Astrocyte (in vitro differentiated cells and primary cell): ENCODE results near the gene ABCF2. TPM values are rescaled to one million over a fixed set of nuclear protein-coding genes. Genes with fewer than 3 reads are reported as not detected.

Experiments used
- DNase-seq: peaks from one replicate; pipeline ENCODE4 v3.0.0-alpha.2; 2010; ENCODE audit warnings: low read depth
- FAIRE-seq: peaks from 2 replicates; lab custom pipeline; 2011; peaks lifted over from hg19 to GRCh38; lab: Jason Lieb, UNC
- H2AFZ ChIP-seq: 2 replicates; pipeline ENCODE4 v1.6.0; 2012; ENCODE audit warnings: low read depth, low read length, inconsistent platforms
- H3K27ac ChIP-seq: 2 replicates; pipeline ENCODE4 v1.5.1; 2011; ENCODE audit warnings: low read depth, low read length, inconsistent platforms
- H3K27me3 ChIP-seq: 2 replicates; pipeline ENCODE4 v1.6.0; 2011; ENCODE audit warnings: low read length, inconsistent platforms; ENCODE audit not compliant: insufficient read depth
- H3K36me3 ChIP-seq: 2 replicates; pipeline ENCODE4 v1.5.1; 2011; ENCODE audit warnings: low read length, inconsistent platforms; ENCODE audit not compliant: insufficient read depth
- H3K4me1 ChIP-seq: 2 replicates; pipeline ENCODE4 v1.5.1; 2011; ENCODE audit warnings: low read length, inconsistent platforms; ENCODE audit not compliant: insufficient read depth
- H3K4me2 ChIP-seq: 2 replicates; pipeline ENCODE4 v1.6.0; 2012; ENCODE audit warnings: low read length, inconsistent platforms
- H3K4me3 ChIP-seq: 2 replicates; pipeline ENCODE4 v1.5.1; 2011; ENCODE audit warnings: low read depth, mild to moderate bottlenecking, low read length, inconsistent platforms; ENCODE audit not compliant: insufficient read depth
- H3K79me2 ChIP-seq: 2 replicates; pipeline ENCODE4 v1.6.0; 2012; ENCODE audit warnings: mild to moderate bottlenecking, low read length, inconsistent platforms; ENCODE audit not compliant: insufficient read depth
- H3K9ac ChIP-seq: 2 replicates; pipeline ENCODE4 v1.6.0; 2012; ENCODE audit warnings: mild to moderate bottlenecking, low read length, inconsistent platforms
- H3K9me3 ChIP-seq: 2 replicates; pipeline ENCODE4 v1.5.1; 2012; ENCODE audit warnings: low read depth, mild to moderate bottlenecking, low read length, inconsistent platforms; ENCODE audit not compliant: insufficient read depth
- H4K20me1 ChIP-seq: 2 replicates; pipeline ENCODE4 v1.6.0; 2012; ENCODE audit warnings: low read length, inconsistent platforms; ENCODE audit not compliant: insufficient read depth
- H3K27ac Mint-ChIP-seq: one replicate; pipeline ENCODE4 v1.8.0; 2021; ENCODE audit warnings: mild to moderate bottlenecking, mixed read lengths; ENCODE audit not compliant: unreplicated experiment
- H3K27me3 Mint-ChIP-seq: one replicate; pipeline ENCODE4 v1.8.0; 2021; ENCODE audit warnings: low read depth, mixed read lengths; ENCODE audit not compliant: unreplicated experiment
- H3K36me3 Mint-ChIP-seq: one replicate; pipeline ENCODE4 v1.8.0; 2021; ENCODE audit warnings: low read depth, mixed read lengths; ENCODE audit not compliant: unreplicated experiment
- H3K4me1 Mint-ChIP-seq: one replicate; pipeline ENCODE4 v1.8.0; 2021; ENCODE audit warnings: low read depth, mixed read lengths; ENCODE audit not compliant: unreplicated experiment
- H3K4me3 Mint-ChIP-seq: one replicate; pipeline ENCODE4 v1.8.0; 2021; ENCODE audit warnings: mild to moderate bottlenecking, moderate library complexity, mixed read lengths; ENCODE audit not compliant: unreplicated experiment
- H3K9me3 Mint-ChIP-seq: one replicate; pipeline ENCODE4 v1.8.0; 2021; ENCODE audit warnings: mild to moderate bottlenecking, mixed read lengths; ENCODE audit not compliant: unreplicated experiment
- CTCF ChIP-seq: IDR thresholded peaks from 2 replicates; pipeline ENCODE4 v1.5.1; 2011; ENCODE audit warnings: low read depth, mild to moderate bottlenecking, inconsistent platforms, low read length, moderate library complexity; ENCODE audit not compliant: insufficient read depth
- EZH2 ChIP-seq: IDR thresholded peaks from 2 replicates; pipeline ENCODE4 v1.6.1; 2012; ENCODE audit warnings: mild to moderate bottlenecking, low read length, inconsistent platforms; ENCODE audit not compliant: insufficient read depth
- total RNA-seq: library from RNA; stranded (reverse); gene quantifications from 2 replicates; pipeline ENCODE4 v1.2.1, GENCODE V29; 2021

Gene ABCF2
- total RNA-seq, 1 donor from 2014 or later: 53.2 TPM

GRCh38 chr7:151249034-151249731 is 22.2 kb upstream of the ABCF2 start:
- Histone ChIP-seq H3K9me3 (no peaks in the 10 kb centered on the region), H3K27me3 (no peaks in the 10 kb centered on the region), H3K27ac (peak overlapping the region; percentile 69), H2AFZ (peak overlapping the region; percentile 89), H3K4me3 (peak overlapping the region; percentile 80), H3K4me1 (peaks cover 59% of the 10 kb centered on the region), H4K20me1 (peaks cover 30% of the 10 kb centered on the region), H3K79me2 (peaks cover 23% of the 10 kb centered on the region), H3K9ac (peak overlapping the region; percentile 92), H3K36me3 (no peaks in the 10 kb centered on the region), H3K4me2 (peak overlapping the region; percentile 90)
- no peaks in the 10 kb centered on the region for H3K36me3 Mint-ChIP-seq
- DNase-seq (peak; percentile 47), FAIRE-seq (no peak)
- H3K4me3 Mint-ChIP-seq: peak overlapping the region; percentile 79
- H3K9me3 Mint-ChIP-seq: no peaks in the 10 kb centered on the region
- H3K27ac Mint-ChIP-seq: peak overlapping the region; percentile 96
- H3K27me3 Mint-ChIP-seq: no peaks in the 10 kb centered on the region
- peaks cover 25% of the 10 kb centered on the region for H3K4me1 Mint-ChIP-seq
- TF ChIP-seq EZH2 (no peak), CTCF (no peak)

- Histone ChIP-seq H3K4me2 (peak within 1 kb of the TSS; percentile 90), H3K79me2 (peaks cover 23% of the 10 kb centered on the region), H3K27me3 (no peaks in the 10 kb centered on the region), H3K27ac (peak within 1 kb of the TSS; percentile 69), H3K4me1 (peaks cover 59% of the 10 kb centered on the region), H3K9ac (peak within 1 kb of the TSS; percentile 92), H3K9me3 (no peaks in the 10 kb centered on the region), H4K20me1 (peaks cover 37% of the 10 kb centered on the region), H3K4me3 (peak within 1 kb of the TSS; percentile 80), H2AFZ (peak within 1 kb of the TSS; percentile 89), H3K36me3 (no peaks in the 10 kb centered on the region)
- Mint-ChIP-seq H3K4me3 (peak within 1 kb of the TSS; percentile 97), H3K27ac (peak within 1 kb of the TSS; percentile 97), H3K27me3 (no peaks in the 10 kb centered on the region), H3K36me3 (no peaks in the 10 kb centered on the region), H3K4me1 (peaks cover 25% of the 10 kb centered on the region), H3K9me3 (no peaks in the 10 kb centered on the region)
- TF ChIP-seq EZH2: no peak
- TF ChIP-seq CTCF: no peak
- peak; percentile 59 for DNase-seq
- FAIRE-seq: no peak
Measured at GRCh38 chr7:151248346-151249033, 21.5 kb upstream of the ABCF2 start, which contains the start of gene SMARCD3. Gene SMARCD3, minus strand, starts transcription at chr7:151248694. Its CDS starts 132 bp downstream, at chr7:151248562.
